Fibroblast of skin of right quadriceps (primary cell): Measurements from ENCODE around the gene ALDH2.
"Not testable (repeated sequence)": the region's sequence is repeated elsewhere in the genome, so short reads cannot be mapped to it uniquely, and the experiment has no call there.

Experiments
- DNase-seq: peaks from one replicate; pipeline ENCODE4 v3.0.0-alpha.2; 2013

ALDH2 gene

GRCh38 chr12:111759991-111760390, 6.7 kb upstream of the ALDH2 start:
- no peak for DNase-seq

GRCh38 chr12:111761099-111761498, 5.6 kb upstream of the ALDH2 start:
- DNase-seq: no peak

- DNase-seq: no peak
Observed at GRCh38 chr12:111761706-111762105, 5.0 kb upstream of the ALDH2 start.

GRCh38 chr12:111763552-111763951, 3.2 kb upstream of the ALDH2 start:
- DNase-seq: not testable (repeated sequence)

- no peak for DNase-seq
Observed at GRCh38 chr12:111764120-111764821, 2.5 kb upstream of the ALDH2 start.

- no peak for DNase-seq
Observed at GRCh38 chr12:111767362-111768158, 827 bp downstream of the ALDH2 start.

- DNase-seq: no peak
Observed at GRCh38 chr12:111768159-111768895, 1.6 kb downstream of the ALDH2 start.

GRCh38 chr12:111769599-111769998, 2.9 kb downstream of the ALDH2 start:
- no peak for DNase-seq

- DNase-seq: peak; percentile 81
Observed at GRCh38 chr12:111773801-111774551, 7.2 kb downstream of the ALDH2 start.

- DNase-seq: peak; percentile 44
Observed at GRCh38 chr12:111775205-111776193, 8.8 kb downstream of the ALDH2 start.

GRCh38 chr12:111776836-111777344, 10.2 kb downstream of the ALDH2 start:
- no peak for DNase-seq

GRCh38 chr12:111777345-111778045, 10.8 kb downstream of the ALDH2 start:
- DNase-seq: no peak

GRCh38 chr12:111780166-111780565, 13.4 kb downstream of the ALDH2 start:
- no peak for DNase-seq

- no peak for DNase-seq
Observed at GRCh38 chr12:111780615-111781014, 13.9 kb downstream of the ALDH2 start.

- no peak for DNase-seq
Observed at GRCh38 chr12:111781085-111781658, 14.4 kb downstream of the ALDH2 start.

- no peak for DNase-seq
Observed at GRCh38 chr12:111783046-111783445, 16.3 kb downstream of the ALDH2 start.

GRCh38 chr12:111784953-111785352, 18.2 kb downstream of the ALDH2 start:
- DNase-seq: no peak

- DNase-seq: no peak
Observed at GRCh38 chr12:111785651-111786050, 18.9 kb downstream of the ALDH2 start.

GRCh38 chr12:111788178-111788654, 21.5 kb downstream of the ALDH2 start:
- peak; percentile 66 for DNase-seq

- no peak for DNase-seq
Observed at GRCh38 chr12:111789779-111790178, 23.0 kb downstream of the ALDH2 start.
